Muscle layer of duodenum (tissue), 2 donors: ENCODE data around the gene ADCY4.

Experiments used
- H3K27ac ChIP-seq: one replicate; pipeline ENCODE4 v1.7.0; 2013; ENCODE audit warnings: mild to moderate bottlenecking, low read length
- H3K27me3 ChIP-seq: one replicate; pipeline ENCODE4 v1.7.0; 2013; ENCODE audit warnings: low read depth, mild to moderate bottlenecking, control low read depth, low read length
- H3K36me3 ChIP-seq, 2 donors: one replicate each; pipeline ENCODE4 v1.7.0; 2013; ENCODE audit warnings: low read length in 2 of 2, control low read depth in 1 of 2, mild to moderate bottlenecking in 1 of 2; ENCODE audit not compliant: insufficient read depth in 2 of 2, control insufficient read depth in 1 of 2
- H3K4me1 ChIP-seq, 2 donors: one replicate each; pipeline ENCODE4 v1.7.0; 2013; ENCODE audit warnings: low read length in 2 of 2, mild to moderate bottlenecking in 2 of 2, control low read depth in 1 of 2, moderate library complexity in 1 of 2; ENCODE audit not compliant: insufficient read depth in 2 of 2, control insufficient read depth in 1 of 2
- H3K4me3 ChIP-seq, 2 donors: one replicate each; pipeline ENCODE4 v1.7.0; 2013; ENCODE audit warnings: low read length in 2 of 2, low read depth in 1 of 2, mild to moderate bottlenecking in 1 of 2
- H3K9me3 ChIP-seq, 2 donors: one replicate each; pipeline ENCODE4 v1.7.0; 2013; ENCODE audit warnings: low read length in 2 of 2, control low read depth in 1 of 2, mild to moderate bottlenecking in 1 of 2; ENCODE audit not compliant: control insufficient read depth in 1 of 2
- donor health status: healthy.

ADCY4 gene

GRCh38 chr14:24312736-24313507, 21.9 kb downstream of the ADCY4 start:
- Histone ChIP-seq H3K9me3 (no peaks in the 10 kb centered on the region), H3K27ac (peak overlapping the region; percentile 40), H3K27me3 (no peaks in the 10 kb centered on the region), H3K36me3 (peaks cover 0 to 4% of the 10 kb centered on the region in 2 donors), H3K4me1 (peaks cover 21 to 28% of the 10 kb centered on the region in 2 donors), H3K4me3 (no peak overlapping the region)

DNA sequence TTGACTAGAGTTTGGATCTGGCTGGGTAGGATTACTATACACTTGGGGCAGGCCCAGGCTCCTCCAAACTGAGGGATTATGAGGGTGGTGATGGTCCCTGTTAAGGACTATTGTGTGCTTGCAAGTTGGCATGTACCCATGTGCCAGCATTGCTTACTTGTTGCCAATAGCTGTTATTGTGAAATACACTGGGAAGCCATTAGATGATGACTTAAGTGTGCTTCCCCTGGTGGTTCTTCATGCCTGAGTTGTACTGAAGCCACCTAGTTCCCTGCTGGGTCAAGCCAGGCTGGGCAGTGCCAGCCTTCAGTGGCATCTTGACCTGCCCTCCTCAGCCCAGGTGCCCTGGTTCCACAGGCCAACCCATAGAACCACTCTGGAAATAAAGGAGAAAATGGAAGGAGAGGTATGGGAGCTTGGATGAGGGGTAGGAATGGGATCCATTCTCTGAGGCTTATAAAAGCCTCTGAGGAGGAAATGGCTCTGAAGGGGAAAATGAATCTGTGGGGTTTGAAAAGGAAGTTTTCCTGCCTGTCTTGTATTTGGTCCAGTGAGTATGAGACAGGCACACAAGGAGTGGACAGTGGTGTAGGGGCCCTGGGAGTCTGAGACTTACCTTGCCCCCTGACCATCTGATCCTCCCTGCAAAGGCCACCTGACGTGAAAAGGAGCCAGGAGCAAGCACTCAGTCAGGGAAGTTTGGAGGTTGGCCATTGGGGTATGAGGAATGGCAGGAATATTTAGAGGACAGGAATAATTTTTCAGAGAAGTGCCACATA, 22.8 kb downstream of the ADCY4 start:
- H3K9me3 ChIP-seq = no peaks in the 10 kb centered on the region
- peak overlapping the region; percentile 40 for H3K27ac ChIP-seq
- peak overlapping the region; percentile 55 to 71 for H3K4me3 ChIP-seq
- no peaks in the 10 kb centered on the region for H3K27me3 ChIP-seq
- peaks cover 4 to 5% of the 10 kb centered on the region in 2 donors for H3K36me3 ChIP-seq
- H3K4me1 ChIP-seq = peaks cover 21 to 32% of the 10 kb centered on the region in 2 donors

DNA sequence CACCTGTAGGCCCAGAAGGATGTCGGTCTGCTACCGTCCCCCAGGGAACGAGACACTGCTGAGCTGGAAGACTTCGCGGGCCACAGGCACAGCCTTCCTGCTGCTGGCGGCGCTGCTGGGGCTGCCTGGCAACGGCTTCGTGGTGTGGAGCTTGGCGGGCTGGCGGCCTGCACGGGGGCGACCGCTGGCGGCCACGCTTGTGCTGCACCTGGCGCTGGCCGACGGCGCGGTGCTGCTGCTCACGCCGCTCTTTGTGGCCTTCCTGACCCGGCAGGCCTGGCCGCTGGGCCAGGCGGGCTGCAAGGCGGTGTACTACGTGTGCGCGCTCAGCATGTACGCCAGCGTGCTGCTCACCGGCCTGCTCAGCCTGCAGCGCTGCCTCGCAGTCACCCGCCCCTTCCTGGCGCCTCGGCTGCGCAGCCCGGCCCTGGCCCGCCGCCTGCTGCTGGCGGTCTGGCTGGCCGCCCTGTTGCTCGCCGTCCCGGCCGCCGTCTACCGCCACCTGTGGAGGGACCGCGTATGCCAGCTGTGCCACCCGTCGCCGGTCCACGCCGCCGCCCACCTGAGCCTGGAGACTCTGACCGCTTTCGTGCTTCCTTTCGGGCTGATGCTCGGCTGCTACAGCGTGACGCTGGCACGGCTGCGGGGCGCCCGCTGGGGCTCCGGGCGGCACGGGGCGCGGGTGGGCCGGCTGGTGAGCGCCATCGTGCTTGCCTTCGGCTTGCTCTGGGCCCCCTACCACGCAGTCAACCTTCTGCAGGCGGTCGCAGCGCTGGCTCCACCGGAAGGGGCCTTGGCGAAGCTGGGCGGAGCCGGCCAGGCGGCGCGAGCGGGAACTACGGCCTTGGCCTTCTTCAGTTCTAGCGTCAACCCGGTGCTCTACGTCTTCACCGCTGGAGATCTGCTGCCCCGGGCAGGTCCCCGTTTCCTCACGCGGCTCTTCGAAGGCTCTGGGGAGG, 23.9 kb downstream of the ADCY4 start, which contains the start of gene LTB4R:
TSS of gene LTB4R (plus strand) at position 857 of the 959 bp plus-strand sequence. CDS start 4,150 bp downstream, outside the sequence.
- Histone ChIP-seq H3K4me3 (peak within 1 kb of the TSS; percentile 55 to 71), H3K27me3 (no peaks in the 10 kb centered on the region), H3K9me3 (no peaks in the 10 kb centered on the region), H3K36me3 (peaks cover 11 to 16% of the 10 kb centered on the region in 2 donors), H3K27ac (peak within 1 kb of the TSS; percentile 40), H3K4me1 (peaks cover 21 to 22% of the 10 kb centered on the region in 2 donors)

- peak overlapping the region; percentile 31 to 71 for H3K4me3 ChIP-seq
Measured at GRCh38 chr14:24310265-24310645, 24.6 kb downstream of the ADCY4 start.

DNA sequence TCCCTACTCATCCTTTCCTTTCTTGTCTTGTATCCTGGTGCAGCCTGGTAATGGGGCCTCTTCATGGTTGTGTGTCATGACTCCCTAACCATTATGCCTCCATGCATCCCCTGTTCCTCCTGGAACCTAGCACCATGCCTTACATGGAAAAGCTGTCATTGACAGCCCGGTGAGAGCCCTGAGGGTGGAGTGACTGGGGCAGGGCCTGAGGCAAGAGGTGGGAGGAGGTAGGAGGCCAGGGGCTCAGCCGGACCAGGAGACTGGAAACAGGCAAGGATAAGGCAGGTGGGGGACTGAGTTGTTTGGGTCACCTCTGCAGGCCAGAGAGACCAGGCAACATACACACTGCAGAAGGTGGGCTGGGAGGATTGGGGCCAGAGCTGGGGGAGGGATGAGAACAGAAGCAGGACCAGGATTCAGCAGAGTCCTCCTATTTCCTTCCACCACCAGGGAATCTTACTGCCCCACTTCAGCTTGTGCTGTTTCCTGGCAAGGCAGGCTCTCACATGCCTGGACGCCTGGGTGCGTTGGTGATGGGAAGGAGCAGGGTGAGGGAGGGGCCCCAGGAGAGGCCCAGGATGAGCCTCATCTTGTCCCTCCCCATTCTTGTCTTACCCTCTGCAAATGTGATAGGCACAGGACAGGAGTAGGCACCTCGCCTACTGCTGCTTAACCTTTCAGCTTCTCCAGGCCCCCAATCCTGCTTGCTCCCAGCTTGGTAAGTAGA, 25.2 kb downstream of the ADCY4 start, which contains the start of gene LTB4R2:
TSS of gene LTB4R2 (plus strand) at position 603 of the 727 bp plus-strand sequence. CDS start 525 bp downstream, outside the sequence.
- Histone ChIP-seq H3K36me3 (peaks cover 23 to 28% of the 10 kb centered on the region in 2 donors), H3K4me3 (peak within 1 kb of the TSS; percentile 31 to 71), H3K4me1 (peaks cover 21% of the 10 kb centered on the region in 2 donors), H3K27ac (no peak within 1 kb of the TSS), H3K9me3 (no peaks in the 10 kb centered on the region), H3K27me3 (no peaks in the 10 kb centered on the region)

More at GRCh38 chr14:24310265-24310645, 24.6 kb downstream of the ADCY4 start:
- H3K9me3 ChIP-seq = no peaks in the 10 kb centered on the region
- H3K27ac ChIP-seq = no peak overlapping the region
- H3K4me1 ChIP-seq = peaks cover 21% of the 10 kb centered on the region in 2 donors
- peaks cover 18 to 23% of the 10 kb centered on the region in 2 donors for H3K36me3 ChIP-seq
- no peaks in the 10 kb centered on the region for H3K27me3 ChIP-seq

GRCh38 chr14:24308342-24309124, 26.3 kb downstream of the ADCY4 start:
- no peaks in the 10 kb centered on the region for H3K9me3 ChIP-seq
- H3K36me3 ChIP-seq = peaks cover 35 to 40% of the 10 kb centered on the region in 2 donors
- no peaks in the 10 kb centered on the region for H3K27me3 ChIP-seq
- H3K4me1 ChIP-seq = peaks cover 12 to 21% of the 10 kb centered on the region in 2 donors
- peak overlapping the region; percentile 72 for H3K27ac ChIP-seq
- H3K4me3 ChIP-seq = no peak overlapping the region

GRCh38 chr14:24307575-24308341, 27.1 kb downstream of the ADCY4 start, which contains the start of gene CIDEB:
TSS of gene CIDEB (minus strand) at chr14:24307977. CDS start at chr14:24307858, 119 bp downstream.
- H3K4me1 ChIP-seq = peaks cover 12 to 21% of the 10 kb centered on the region in 2 donors
- no peaks in the 10 kb centered on the region for H3K9me3 ChIP-seq
- H3K4me3 ChIP-seq = peak within 1 kb of the TSS in 1 of 2 donors; percentile 40
- H3K27ac ChIP-seq = peak within 1 kb of the TSS; percentile 72
- H3K27me3 ChIP-seq = no peaks in the 10 kb centered on the region
- peaks cover 40 to 48% of the 10 kb centered on the region in 2 donors for H3K36me3 ChIP-seq

GRCh38 chr14:24307156-24307574, 27.7 kb downstream of the ADCY4 start:
- Histone ChIP-seq H3K36me3 (peaks cover 46 to 54% of the 10 kb centered on the region in 2 donors), H3K27me3 (no peaks in the 10 kb centered on the region), H3K4me3 (peak overlapping the region in 1 of 2 donors; percentile 40), H3K27ac (peak overlapping the region; percentile 72), H3K4me1 (peaks cover 12 to 21% of the 10 kb centered on the region in 2 donors), H3K9me3 (no peaks in the 10 kb centered on the region)

GRCh38 chr14:24304019-24304387, 30.9 kb downstream of the ADCY4 start:
- Histone ChIP-seq H3K9me3 (no peaks in the 10 kb centered on the region), H3K4me1 (peaks cover 12 to 20% of the 10 kb centered on the region in 2 donors), H3K27me3 (no peaks in the 10 kb centered on the region), H3K4me3 (no peak overlapping the region), H3K36me3 (peaks cover 52 to 63% of the 10 kb centered on the region in 2 donors), H3K27ac (peak overlapping the region; percentile 54)
